Measurements from ENCODE around the gene DMBT1. TPM values are rescaled to one million over a fixed set of nuclear protein-coding genes. Genes with fewer than 3 reads are reported as not detected.

The DMBT1 gene
- total RNA-seq, 1 donor from 2014 or later = not detected

- no peak for DNase-seq (ENCODE audit: extremely low spot score in 2 of 2)
Observed at GRCh38 chr10:122637376-122637775, 76.8 kb downstream of the DMBT1 start.

GRCh38 chr10:122638106-122638505 lies 77.6 kb downstream of the DMBT1 start:
- intact Hi-C loops (cut with DNase I) = no loop called here
- no peak for DNase-seq (ENCODE audit: extremely low spot score in 2 of 2)
- H3K4me1 ChIP-seq = no peaks in the 10 kb centered on the region

More at GRCh38 chr10:122637376-122637775, 76.8 kb downstream of the DMBT1 start:
- Histone ChIP-seq H3K4me3 (no peak overlapping the region), H3K27ac (no peak overlapping the region), H3K4me1 (no peaks in the 10 kb centered on the region), H3K9me3 (no peaks in the 10 kb centered on the region), H3K36me3 (no peaks in the 10 kb centered on the region), H3K27me3 (no peaks in the 10 kb centered on the region)
- no peak for TF ChIP-seq POLR2AphosphoS5 (IDR thresholded peaks at IDR 0.05; ENCODE audit: insufficient read depth in 1 of 2, low read depth in 1 of 2)
- no peak for TF ChIP-seq POLR2A (IDR thresholded peaks at IDR 0.05)
- no peak for TF ChIP-seq CTCF (IDR thresholded peaks at IDR 0.05)
- intact Hi-C loops (cut with DNase I) = no loop called here

GRCh38 chr10:122639801-122640200 lies 79.2 kb downstream of the DMBT1 start:
- Histone ChIP-seq H3K9me3 (no peaks in the 10 kb centered on the region), H3K4me3 (no peak overlapping the region), H3K36me3 (no peaks in the 10 kb centered on the region), H3K27me3 (no peaks in the 10 kb centered on the region), H3K4me1 (no peaks in the 10 kb centered on the region), H3K27ac (no peak overlapping the region)
- TF ChIP-seq CTCF (IDR thresholded peaks at IDR 0.05) = no peak
- no peak for TF ChIP-seq POLR2AphosphoS5 (IDR thresholded peaks at IDR 0.05; ENCODE audit: insufficient read depth in 1 of 2, low read depth in 1 of 2)
- no peak for TF ChIP-seq POLR2A (IDR thresholded peaks at IDR 0.05)
- no peak for DNase-seq (ENCODE audit: extremely low spot score in 2 of 2)
- intact Hi-C loops (cut with DNase I) = loop anchor here (10.0 kb wide), 1 partner anchor 65 kb away; no protein-coding TSS in a partner anchor

More at GRCh38 chr10:122638106-122638505, 77.6 kb downstream of the DMBT1 start:
- TF ChIP-seq POLR2A (IDR thresholded peaks at IDR 0.05) (no peak), CTCF (IDR thresholded peaks at IDR 0.05) (no peak), POLR2AphosphoS5 (IDR thresholded peaks at IDR 0.05; ENCODE audit: insufficient read depth in 1 of 2, low read depth in 1 of 2) (no peak)
- Histone ChIP-seq H3K4me3 (no peak overlapping the region), H3K27me3 (no peaks in the 10 kb centered on the region), H3K27ac (no peak overlapping the region), H3K9me3 (no peaks in the 10 kb centered on the region), H3K36me3 (no peaks in the 10 kb centered on the region)

- TF ChIP-seq CTCF (IDR thresholded peaks at IDR 0.05) (no peak), POLR2A (IDR thresholded peaks at IDR 0.05) (no peak), POLR2AphosphoS5 (IDR thresholded peaks at IDR 0.05; ENCODE audit: insufficient read depth in 1 of 2, low read depth in 1 of 2) (no peak)
- no peaks in the 10 kb centered on the region for H3K9me3 ChIP-seq
- H3K4me1 ChIP-seq = no peaks in the 10 kb centered on the region
- H3K4me3 ChIP-seq = no peak overlapping the region
- no peaks in the 10 kb centered on the region for H3K36me3 ChIP-seq
- H3K27ac ChIP-seq = no peak overlapping the region
- no peaks in the 10 kb centered on the region for H3K27me3 ChIP-seq
- intact Hi-C loops (cut with DNase I) = loop anchor here (10.0 kb wide), 1 partner anchor 64 kb away; no protein-coding TSS in a partner anchor
- DNase-seq (ENCODE audit: extremely low spot score in 2 of 2) = no peak
Observed at GRCh38 chr10:122640921-122641320, 80.4 kb downstream of the DMBT1 start.

GRCh38 chr10:122642726-122643605 lies 82.4 kb downstream of the DMBT1 start:
- H3K9me3 ChIP-seq = no peaks in the 10 kb centered on the region
- TF ChIP-seq POLR2A (IDR thresholded peaks at IDR 0.05) (no peak), CTCF (IDR thresholded peaks at IDR 0.05) (no peak), POLR2AphosphoS5 (IDR thresholded peaks at IDR 0.05; ENCODE audit: insufficient read depth in 1 of 2, low read depth in 1 of 2) (no peak)
- H3K4me1 ChIP-seq = no peaks in the 10 kb centered on the region
- H3K36me3 ChIP-seq = no peaks in the 10 kb centered on the region
- intact Hi-C loops (cut with DNase I) = loop anchor here (10.0 kb wide), 1 partner anchor 62 kb away; no protein-coding TSS in a partner anchor
- H3K4me3 ChIP-seq = no peak overlapping the region
- no peak for DNase-seq (ENCODE audit: extremely low spot score in 2 of 2)
- H3K27ac ChIP-seq = no peak overlapping the region
- H3K27me3 ChIP-seq = no peaks in the 10 kb centered on the region
